ENCODE data around the gene ZNF780A.
"Not testable (repeated sequence)": the region's sequence is repeated elsewhere in the genome, so short reads cannot be mapped to it uniquely, and the experiment has no call there.

DNA sequence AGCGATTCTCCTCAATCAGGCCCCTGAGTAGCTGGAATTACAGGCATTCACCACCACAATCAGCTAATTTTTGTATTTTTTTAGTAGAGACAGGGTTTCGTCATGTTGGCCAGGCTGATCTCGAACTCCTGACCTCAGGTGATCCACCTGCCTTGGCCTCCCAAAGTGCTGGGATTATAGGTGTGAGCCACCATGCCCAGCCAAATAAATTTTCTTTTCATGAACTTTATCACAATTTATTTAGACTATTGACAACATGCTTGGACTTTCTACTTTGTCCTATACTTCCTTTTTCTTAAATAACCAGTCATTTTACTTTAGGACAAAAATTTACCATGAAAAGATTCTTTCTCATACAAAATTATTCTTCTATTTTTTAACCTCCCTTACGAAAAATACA lies 21.5 kb upstream of the ZNF780A start:
- TF ChIP-seq CTCF (IDR thresholded peaks at IDR 0.05; ENCODE audit: low read depth, low read length); EZH2phosphoT487 (IDR thresholded peaks at IDR 0.05; ENCODE audit: low read depth): not testable (repeated sequence)

Data from OCI-LY3 (cell line).